ENCODE measurements around the gene ETNK2.

DNA sequence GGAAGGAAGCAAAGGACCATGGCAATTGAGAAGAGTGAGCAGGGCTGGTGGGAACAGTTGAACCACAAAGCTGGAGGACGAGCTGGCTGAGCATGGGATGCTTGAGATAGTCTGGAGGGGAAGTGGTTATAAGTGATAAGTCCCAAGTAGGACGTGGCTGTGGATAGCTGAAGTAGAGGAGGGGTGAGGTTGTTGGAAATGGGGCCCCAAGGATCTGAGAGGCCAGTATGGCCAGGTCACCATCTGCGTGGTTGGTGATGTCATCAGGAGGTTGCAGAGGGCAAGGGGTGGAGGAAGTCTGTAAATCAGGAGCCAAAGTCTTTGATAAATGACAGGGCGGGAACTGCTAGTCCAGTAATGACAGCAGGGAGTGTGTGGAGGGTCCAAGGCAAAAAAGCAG, 25.3 kb upstream of the ETNK2 start:
- TF ChIP-seq POLR2A (IDR thresholded peaks at IDR 0.05) (no peak), POLR2AphosphoS5 (IDR thresholded peaks at IDR 0.05) (no peak)
- TF ChIP-seq, protein P1, sequence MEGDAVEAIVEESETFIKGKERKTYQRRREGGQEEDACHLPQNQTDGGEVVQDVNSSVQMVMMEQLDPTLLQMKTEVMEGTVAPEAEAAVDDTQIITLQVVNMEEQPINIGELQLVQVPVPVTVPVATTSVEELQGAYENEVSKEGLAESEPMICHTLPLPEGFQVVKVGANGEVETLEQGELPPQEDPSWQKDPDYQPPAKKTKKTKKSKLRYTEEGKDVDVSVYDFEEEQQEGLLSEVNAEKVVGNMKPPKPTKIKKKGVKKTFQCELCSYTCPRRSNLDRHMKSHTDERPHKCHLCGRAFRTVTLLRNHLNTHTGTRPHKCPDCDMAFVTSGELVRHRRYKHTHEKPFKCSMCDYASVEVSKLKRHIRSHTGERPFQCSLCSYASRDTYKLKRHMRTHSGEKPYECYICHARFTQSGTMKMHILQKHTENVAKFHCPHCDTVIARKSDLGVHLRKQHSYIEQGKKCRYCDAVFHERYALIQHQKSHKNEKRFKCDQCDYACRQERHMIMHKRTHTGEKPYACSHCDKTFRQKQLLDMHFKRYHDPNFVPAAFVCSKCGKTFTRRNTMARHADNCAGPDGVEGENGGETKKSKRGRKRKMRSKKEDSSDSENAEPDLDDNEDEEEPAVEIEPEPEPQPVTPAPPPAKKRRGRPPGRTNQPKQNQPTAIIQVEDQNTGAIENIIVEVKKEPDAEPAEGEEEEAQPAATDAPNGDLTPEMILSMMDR (IDR thresholded peaks at IDR 0.05) = no peak

All from sigmoid colon (tissue), 4 donors.